Right cardiac atrium (tissue), 5 donors: ENCODE measurements around the gene PTPRG. TPM values are rescaled to one million over a fixed set of nuclear protein-coding genes. Genes with fewer than 3 reads are reported as not detected.

ENCODE experiments used
- ATAC-seq, 2 donors: fragments of 200-7000 bp; cut with Tn5 transposase; one replicate each; pipeline versions ENCODE4 v1.8.0 to v1.9.1; 2020; ENCODE audit warnings: moderate library complexity in 2 of 2, mild to moderate bottlenecking in 1 of 2
- DNase-seq, 3 donors: peaks; one replicate each; pipeline ENCODE4 v3.0.0-alpha.2; 2020
- H3K27ac ChIP-seq: one replicate; pipeline ENCODE4 v1.5.1; 2013; ENCODE audit warnings: mild to moderate bottlenecking, low read length, control low read depth, moderate library complexity
- H3K27me3 ChIP-seq: one replicate; pipeline ENCODE4 v1.6.1; 2013; ENCODE audit not compliant: control insufficient read depth, insufficient read depth
- H3K4me1 ChIP-seq: one replicate; pipeline ENCODE4 v1.6.1; 2013; ENCODE audit warnings: low read length; ENCODE audit not compliant: control insufficient read depth, insufficient read depth
- H3K4me3 ChIP-seq: one replicate; pipeline ENCODE4 v1.5.1; 2013; ENCODE audit warnings: low read length, control low read depth
- H3K9me3 ChIP-seq: one replicate; pipeline ENCODE4 v1.6.1; 2013; ENCODE audit warnings: low read length; ENCODE audit not compliant: control insufficient read depth
- WGBS: extraction: QIAGEN DNeasy Blood & Tissue Kit; methylation state at CpG from one replicate; pipeline ENCODE4 v1.1.7; 2013; 5-methylcytosine and 5-hydroxymethylcytosine counted together
- intact Hi-C, 4 donors: fragments of 100-400 bp; cut with DNase I; formaldehyde crosslinking; loops; one replicate each; pipeline versions ENCODE4 v1.11.0 to v1.14.0; 2022 to 2023
- polyA plus RNA-seq: library from polyadenylated mRNA; stranded (reverse); fragments of 200-250 nt; gene quantifications from one replicate; pipeline ENCODE4 v1.2.3, GENCODE V29; 2013
- total RNA-seq, 4 donors: library from RNA; stranded (reverse); fragmentation: NEBNext Ultra II Directional; extraction: Animal tissue kit (Norgen Biotek cat#: 25700); gene quantifications; one replicate each; pipeline ENCODE4 v1.2.1, GENCODE V29; 2021
- donor health status: healthy with polysubstance abuse.
- donor health status: DM: no; HTN: yes; CAD: no.
- donor health status: DM: no; HTN: no; CAD: no.
- donor health status: DM: no; HTN: yes; CAD: no; lungs with severe emphysema.
- donor health status: DM: yes; HTN: yes; CAD: no.

The PTPRG gene
- total and polyA plus RNA-seq, 5 donors = 8.6 to 50.7 (median 32.3) TPM

DNA sequence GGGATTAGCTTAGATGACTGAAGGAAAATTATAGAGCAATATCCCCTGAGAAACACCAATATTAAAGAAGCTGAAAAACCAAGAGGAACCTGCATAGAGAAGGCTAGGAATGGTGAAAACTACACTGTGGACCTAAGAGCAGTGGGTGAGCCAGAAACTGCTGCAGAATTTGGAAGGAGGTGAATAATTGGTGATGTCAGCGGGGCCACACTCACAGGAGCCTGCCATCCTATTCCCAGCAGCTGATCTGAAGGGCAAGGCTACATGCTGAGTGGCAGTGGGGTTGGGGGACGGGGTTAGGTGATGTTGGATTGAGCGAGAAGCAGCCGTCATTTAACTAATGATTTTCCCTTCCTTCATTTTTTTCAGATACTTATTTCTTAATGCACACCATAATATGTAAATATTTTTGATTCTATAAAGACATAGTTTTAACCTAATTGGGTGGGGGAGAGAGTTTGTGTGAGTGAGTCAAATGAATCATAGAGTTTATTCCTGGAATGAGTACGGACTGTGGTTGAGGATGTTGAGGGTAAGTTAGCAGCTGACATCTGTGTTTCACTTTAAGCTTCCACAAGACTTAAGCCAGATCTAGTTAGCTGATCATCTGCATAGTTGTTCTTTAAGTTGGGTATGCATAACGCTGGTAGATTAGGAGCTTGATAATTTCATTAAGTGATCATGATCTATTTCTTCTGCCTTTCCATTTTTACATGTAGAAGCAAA, 222.8 kb downstream of the PTPRG start:
- no peak for DNase-seq
- WGBS = 95% methylated on average over 6 of the region's 6 CpGs
- H3K9me3 ChIP-seq = no peaks in the 10 kb centered on the region
- H3K27me3 ChIP-seq = no peaks in the 10 kb centered on the region
- H3K4me1 ChIP-seq = peaks cover 5% of the 10 kb centered on the region
- no peak overlapping the region for H3K4me3 ChIP-seq
- H3K27ac ChIP-seq = no peak overlapping the region
- intact Hi-C loops = no loop called here
- no peak for ATAC-seq

DNA sequence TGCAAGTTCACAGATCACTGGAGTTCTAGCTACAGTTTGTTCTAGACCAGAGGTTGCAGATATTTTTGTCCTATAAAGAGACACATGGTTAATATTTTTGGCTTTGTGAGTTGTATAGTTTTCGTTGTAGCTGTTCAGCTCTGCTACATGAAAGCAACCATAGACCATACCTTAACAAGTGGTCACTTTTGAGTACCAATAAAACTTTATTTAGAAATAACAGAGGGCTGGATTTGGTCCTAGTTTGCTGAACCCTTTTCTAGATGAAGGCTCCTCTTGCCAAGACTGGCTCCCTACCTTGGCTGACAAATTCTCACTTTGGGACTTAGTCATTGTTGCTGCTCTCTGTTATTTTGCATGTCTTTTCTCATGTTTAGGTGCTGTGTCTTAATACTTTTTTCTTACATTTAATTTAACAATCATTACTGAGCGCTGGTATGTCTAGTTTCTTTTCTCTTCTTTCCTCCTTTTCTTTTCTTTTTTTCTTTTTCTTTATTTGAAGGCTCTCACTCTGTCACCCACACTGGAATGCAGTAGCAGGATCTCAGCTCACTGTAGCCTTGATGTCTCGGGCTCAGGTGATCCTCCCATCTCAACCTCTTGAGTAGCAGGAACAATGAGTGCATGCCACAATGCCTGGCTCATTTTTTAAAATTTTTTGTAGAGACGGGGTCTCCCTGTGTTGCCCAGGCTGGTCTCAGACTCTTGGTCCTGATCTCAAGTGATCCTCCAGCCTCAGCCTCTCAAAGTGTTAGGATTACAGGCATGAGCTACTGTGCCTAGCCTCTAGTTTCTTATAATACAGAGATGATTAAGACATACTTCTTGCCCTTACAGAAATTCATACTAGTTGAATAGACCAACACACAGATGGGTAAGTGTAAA, 227.5 kb downstream of the PTPRG start:
- intact Hi-C loops = no loop called here
- ATAC-seq (no peak), DNase-seq (no peak)
- Histone ChIP-seq H3K4me3 (no peak overlapping the region), H3K27me3 (no peaks in the 10 kb centered on the region), H3K27ac (no peak overlapping the region), H3K4me1 (peaks cover 5% of the 10 kb centered on the region), H3K9me3 (no peaks in the 10 kb centered on the region)
- WGBS = 93% methylated on average over 4 of the region's 4 CpGs

DNA sequence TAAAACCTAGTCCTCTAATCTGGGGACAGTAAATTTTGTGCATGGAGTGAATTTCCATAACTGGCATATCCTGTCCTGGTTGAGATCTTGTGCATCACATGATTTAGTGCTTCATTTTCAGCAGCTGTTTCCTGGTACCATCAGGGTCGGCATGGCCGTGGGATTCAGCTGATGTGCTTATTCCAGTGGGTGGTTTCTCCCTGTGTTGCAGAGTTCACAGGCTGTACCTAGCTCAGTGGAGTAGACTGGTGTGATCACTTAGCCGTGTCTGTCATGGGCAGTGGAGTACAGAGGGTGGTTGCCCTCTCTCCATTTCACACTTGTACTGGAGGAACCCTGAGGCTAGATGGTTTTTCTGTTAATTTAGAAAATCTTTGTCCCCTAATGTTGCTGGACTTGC, 228.5 kb downstream of the PTPRG start:
- H3K4me1 ChIP-seq = peaks cover 5% of the 10 kb centered on the region
- no peak overlapping the region for H3K4me3 ChIP-seq
- no peak overlapping the region for H3K27ac ChIP-seq
- intact Hi-C loops = loop anchor here in 1 of 4 donors (10.0 kb wide), 1 partner anchor 225 kb away; the partner anchor contains the start of gene PTPRG
- 66% methylated on average over 3 of the region's 3 CpGs for WGBS
- H3K27me3 ChIP-seq = no peaks in the 10 kb centered on the region
- DNase-seq (no peak), ATAC-seq (peak in 1 of 2 donors; percentile 48)
- no peaks in the 10 kb centered on the region for H3K9me3 ChIP-seq

DNA sequence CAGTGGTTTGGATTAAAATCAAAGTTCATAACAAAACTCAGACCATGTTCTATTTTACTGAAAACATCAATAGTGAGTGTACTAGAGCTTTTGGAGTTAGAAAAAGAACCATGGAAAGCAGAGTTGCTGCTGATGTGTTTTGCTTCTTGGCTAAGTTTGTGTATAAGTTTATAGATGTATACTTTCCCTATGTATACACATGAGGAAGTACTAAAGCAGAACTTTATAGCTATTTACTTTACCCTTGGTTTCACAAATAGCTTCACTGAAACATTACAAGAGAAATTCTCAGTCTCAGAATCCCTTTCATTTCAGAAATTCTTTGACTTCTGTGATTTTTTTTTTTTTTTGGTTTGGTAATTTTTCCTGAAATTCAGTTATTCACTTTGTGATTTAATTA, 229.0 kb downstream of the PTPRG start:
- no peaks in the 10 kb centered on the region for H3K9me3 ChIP-seq
- no peak overlapping the region for H3K27ac ChIP-seq
- H3K4me3 ChIP-seq = no peak overlapping the region
- ATAC-seq (no peak), DNase-seq (no peak)
- intact Hi-C loops = loop anchor here in 1 of 4 donors (10.0 kb wide), 1 partner anchor 226 kb away; the partner anchor contains the start of gene PTPRG
- H3K4me1 ChIP-seq = peaks cover 5% of the 10 kb centered on the region
- no peaks in the 10 kb centered on the region for H3K27me3 ChIP-seq

DNA sequence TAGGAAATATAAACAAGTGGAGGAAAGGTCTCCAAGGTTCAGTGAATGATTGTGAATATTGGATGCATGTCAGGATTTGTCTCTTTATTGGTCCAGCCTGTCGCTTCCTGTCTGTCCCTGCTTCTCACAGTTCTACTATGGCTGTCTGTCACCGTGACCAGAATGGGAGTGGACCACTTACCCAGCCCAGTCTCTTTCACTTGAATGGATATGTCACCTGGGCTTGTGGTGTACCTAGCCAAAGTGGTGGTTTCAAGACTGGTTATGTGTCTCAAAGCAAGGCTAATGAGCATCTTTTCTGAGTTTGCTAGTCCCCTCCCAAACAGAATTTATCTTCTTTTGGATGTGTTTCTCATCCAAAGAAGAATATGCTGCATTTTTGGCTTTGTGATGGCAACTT, 231.7 kb downstream of the PTPRG start:
- no peaks in the 10 kb centered on the region for H3K9me3 ChIP-seq
- no peak overlapping the region for H3K27ac ChIP-seq
- peaks cover 8% of the 10 kb centered on the region for H3K4me1 ChIP-seq
- ATAC-seq (no peak), DNase-seq (no peak)
- no peaks in the 10 kb centered on the region for H3K27me3 ChIP-seq
- intact Hi-C loops = loop anchor here in 1 of 4 donors (10.0 kb wide), 1 partner anchor 228 kb away; the partner anchor contains the start of gene PTPRG
- H3K4me3 ChIP-seq = no peak overlapping the region
- WGBS = 79% methylated on average over 2 of the region's 2 CpGs

DNA sequence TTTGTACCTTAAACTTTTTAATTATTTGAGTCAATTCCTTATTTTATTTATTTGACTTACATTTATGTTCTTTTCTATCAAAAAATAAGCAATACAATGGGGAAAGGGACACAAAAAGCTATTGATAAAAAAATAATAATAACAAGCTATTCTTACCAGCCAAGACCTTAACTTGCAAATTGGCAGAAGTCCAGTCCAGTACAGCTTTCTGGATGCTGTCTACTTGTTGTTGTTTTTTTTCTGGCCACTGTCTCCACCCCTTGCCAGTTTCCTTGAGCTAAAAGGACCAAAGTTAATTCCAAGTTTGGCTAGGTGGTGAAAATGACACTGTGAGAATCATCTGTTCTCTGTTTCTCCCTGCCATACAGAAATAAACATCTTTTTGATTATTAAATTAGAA, 232.2 kb downstream of the PTPRG start:
- ATAC-seq (no peak), DNase-seq (no peak)
- no peak overlapping the region for H3K27ac ChIP-seq
- H3K4me1 ChIP-seq = peaks cover 8% of the 10 kb centered on the region
- intact Hi-C loops = loop anchor here in 1 of 4 donors (10.0 kb wide), 1 partner anchor 229 kb away; the partner anchor contains the start of gene PTPRG
- no peaks in the 10 kb centered on the region for H3K27me3 ChIP-seq
- H3K9me3 ChIP-seq = no peaks in the 10 kb centered on the region
- H3K4me3 ChIP-seq = no peak overlapping the region

DNA sequence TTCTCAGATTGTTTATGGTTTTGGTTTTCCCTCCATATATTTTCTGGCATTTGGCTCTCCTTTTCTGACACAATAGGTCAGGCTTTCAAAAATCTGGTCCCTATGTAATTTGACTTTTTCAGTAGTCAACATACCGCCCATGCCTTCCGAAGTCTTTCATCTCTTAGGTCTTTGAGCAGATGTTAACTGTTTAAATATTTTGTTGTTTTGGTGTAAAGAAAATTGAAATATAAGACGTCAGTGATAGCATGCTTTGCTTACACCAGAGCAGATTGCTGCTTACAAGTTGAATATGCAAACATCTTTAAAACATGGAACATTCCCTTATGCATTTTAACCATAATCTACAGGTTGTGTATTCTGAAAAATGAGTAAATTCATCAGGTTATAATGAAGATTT, 233.0 kb downstream of the PTPRG start:
- H3K4me1 ChIP-seq = peaks cover 8% of the 10 kb centered on the region
- H3K4me3 ChIP-seq = no peak overlapping the region

DNA sequence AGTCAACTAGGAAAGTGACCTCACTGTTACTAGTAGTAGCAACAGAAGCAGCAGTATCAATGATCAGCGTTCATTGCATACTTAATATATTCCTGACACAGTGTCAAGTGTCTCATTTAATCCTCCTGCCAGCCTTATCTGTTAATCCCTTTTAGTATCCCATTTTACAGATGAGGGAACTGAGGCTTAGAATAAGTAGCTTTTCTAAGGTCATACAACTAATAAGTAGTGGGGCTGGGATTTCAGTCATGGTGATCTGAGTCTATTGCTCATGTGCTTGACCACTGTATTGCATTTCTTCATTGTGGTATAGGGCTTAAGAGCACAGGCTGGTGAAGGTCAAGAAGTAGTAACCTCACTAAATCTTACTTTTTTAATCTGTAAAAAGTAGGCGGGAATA, 233.6 kb downstream of the PTPRG start:
- no peaks in the 10 kb centered on the region for H3K27me3 ChIP-seq
- 75% methylated on average over 2 of the region's 2 CpGs for WGBS
- H3K27ac ChIP-seq = no peak overlapping the region
- DNase-seq = no peak
- H3K9me3 ChIP-seq = no peaks in the 10 kb centered on the region
- H3K4me3 ChIP-seq = no peak overlapping the region
- no peak for ATAC-seq
- H3K4me1 ChIP-seq = peaks cover 8% of the 10 kb centered on the region
- intact Hi-C loops = loop anchor here in 1 of 4 donors (10.0 kb wide), 1 partner anchor 230 kb away; the partner anchor contains the start of gene PTPRG

More for the DNA sequence above, 233.0 kb downstream of the PTPRG start:
- DNase-seq = no peak
- intact Hi-C loops = loop anchor here in 1 of 4 donors (10.0 kb wide), 1 partner anchor 230 kb away; the partner anchor contains the start of gene PTPRG
- ATAC-seq = no peak
- WGBS = 94% methylated on average over 3 of the region's 3 CpGs
- H3K27ac ChIP-seq = no peak overlapping the region
- H3K27me3 ChIP-seq = no peaks in the 10 kb centered on the region
- no peaks in the 10 kb centered on the region for H3K9me3 ChIP-seq

DNA sequence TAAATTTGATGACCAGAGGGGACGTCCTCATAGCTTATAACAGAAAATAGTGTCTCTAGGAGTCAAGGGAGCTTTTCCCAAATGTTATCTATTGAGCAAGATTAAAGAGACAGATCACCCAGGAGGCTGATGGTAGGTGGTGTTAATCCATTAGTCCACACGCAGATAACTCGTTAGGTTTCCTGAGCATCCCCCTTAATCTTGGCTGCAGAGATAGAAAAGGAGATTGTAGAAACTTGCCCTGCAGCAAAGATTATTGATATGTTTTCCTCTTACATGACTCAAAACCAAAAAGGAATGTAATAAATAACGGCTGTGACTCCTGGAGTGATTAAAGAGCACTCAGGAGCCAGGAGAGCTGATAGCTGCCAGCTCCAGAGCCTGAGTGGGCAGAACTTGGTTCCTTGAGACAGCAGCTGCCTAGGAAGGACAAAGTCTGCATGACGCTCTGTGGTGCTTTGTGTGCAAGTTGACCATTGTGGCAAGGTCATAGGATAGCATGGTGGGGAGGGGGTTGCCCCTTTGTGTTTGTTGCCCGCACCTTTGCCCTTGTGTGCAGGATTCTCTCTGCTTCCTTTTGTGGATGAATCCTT, 234.8 kb downstream of the PTPRG start:
- Histone ChIP-seq H3K27me3 (no peaks in the 10 kb centered on the region), H3K4me3 (no peak overlapping the region), H3K4me1 (peaks cover 6% of the 10 kb centered on the region), H3K9me3 (no peaks in the 10 kb centered on the region), H3K27ac (no peak overlapping the region)
- DNase-seq = no peak
- peak in 1 of 2 donors; percentile 12 for ATAC-seq
- intact Hi-C loops = loop anchor here in 1 of 4 donors (10.0 kb wide), 1 partner anchor 231 kb away; the partner anchor contains the start of gene PTPRG
- WGBS = 79% methylated on average over 6 of the region's 6 CpGs

DNA sequence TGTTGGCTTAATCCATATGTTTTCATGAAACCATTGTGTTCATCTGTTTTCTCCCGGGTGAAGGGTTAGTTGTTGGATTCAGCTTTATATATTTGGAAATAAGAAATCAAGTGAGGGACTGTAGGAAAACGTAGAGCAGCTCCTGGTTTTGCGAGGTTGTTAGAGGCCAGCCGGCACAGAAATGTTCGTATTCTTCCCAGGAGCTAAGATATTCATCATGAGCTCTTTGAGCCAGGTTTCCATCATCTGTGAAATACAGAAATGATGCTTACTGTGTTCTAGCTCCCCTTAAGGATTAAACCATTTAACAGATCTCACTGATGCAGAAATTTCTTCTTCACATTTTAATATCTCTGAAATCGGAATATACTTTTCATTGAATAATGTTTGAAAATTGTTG, 235.5 kb downstream of the PTPRG start:
- ATAC-seq (no peak), DNase-seq (no peak)
- 87% methylated on average over 6 of the region's 6 CpGs for WGBS
- Histone ChIP-seq H3K27ac (no peak overlapping the region), H3K27me3 (no peaks in the 10 kb centered on the region), H3K9me3 (no peaks in the 10 kb centered on the region), H3K4me3 (no peak overlapping the region), H3K4me1 (peaks cover 6% of the 10 kb centered on the region)
- intact Hi-C loops = loop anchor here in 1 of 4 donors (10.0 kb wide), 1 partner anchor 232 kb away; the partner anchor contains the start of gene PTPRG
